Measurements from ENCODE around the gene TMEM35B.
"Not testable (repeated sequence)": the region's sequence is repeated elsewhere in the genome, so short reads cannot be mapped to it uniquely, and the experiment has no call there.

The TMEM35B gene

GRCh38 chr1:34984793-34985608 is at the start of gene TMEM35B:
TMEM35B (minus strand) TSS chr1:34985347; CDS start chr1:34985305, 42 bp downstream.
- DNase-seq (ENCODE audit: low read depth) = peak; percentile 75

- DNase-seq (ENCODE audit: low read depth) = no peak
These were observed 48.2 kb upstream of the TMEM35B start for GRCh38 chr1:35033346-35033745.

DNA sequence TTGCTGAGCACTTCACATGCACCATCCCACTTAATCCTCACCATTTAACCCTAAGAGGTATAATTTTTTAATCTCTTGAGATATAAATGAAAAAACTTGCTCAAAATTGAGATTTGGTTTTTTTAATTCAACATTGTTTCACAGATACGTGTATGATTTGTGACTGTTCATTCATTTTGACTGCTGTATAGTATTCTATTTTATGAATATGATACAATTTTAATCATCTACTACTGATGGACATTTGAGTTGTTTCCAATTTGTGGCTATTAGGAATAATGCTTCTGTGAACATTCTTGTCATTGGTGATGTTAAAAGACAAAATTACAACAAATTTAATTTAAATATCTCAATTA is 47.2 kb upstream of the TMEM35B start:
- DNase-seq (ENCODE audit: low read depth) = no peak

GRCh38 chr1:35030756-35031446 is 45.8 kb upstream of the TMEM35B start:
- DNase-seq (ENCODE audit: low read depth) = peak; percentile 57

DNA sequence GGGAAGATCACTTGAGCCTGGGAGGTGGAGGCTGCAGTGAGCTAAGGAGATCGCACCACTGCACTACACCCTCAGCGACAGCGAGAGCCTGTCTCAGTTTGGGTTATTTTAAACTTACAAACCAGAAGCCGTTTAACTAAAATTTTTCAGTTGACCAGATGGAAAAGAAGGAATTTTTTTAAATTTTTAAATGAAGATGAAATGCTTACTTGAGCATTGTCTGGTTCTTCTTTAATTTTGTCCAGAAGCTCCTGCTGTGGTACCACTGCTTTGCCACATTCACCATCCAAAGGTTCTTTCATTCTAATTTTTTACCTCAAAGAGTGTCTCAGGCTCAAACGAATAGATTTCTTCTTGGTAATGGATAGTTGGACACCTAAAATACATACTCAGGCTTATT is 45.2 kb upstream of the TMEM35B start:
- DNase-seq (ENCODE audit: low read depth) = peak; percentile 3

DNA sequence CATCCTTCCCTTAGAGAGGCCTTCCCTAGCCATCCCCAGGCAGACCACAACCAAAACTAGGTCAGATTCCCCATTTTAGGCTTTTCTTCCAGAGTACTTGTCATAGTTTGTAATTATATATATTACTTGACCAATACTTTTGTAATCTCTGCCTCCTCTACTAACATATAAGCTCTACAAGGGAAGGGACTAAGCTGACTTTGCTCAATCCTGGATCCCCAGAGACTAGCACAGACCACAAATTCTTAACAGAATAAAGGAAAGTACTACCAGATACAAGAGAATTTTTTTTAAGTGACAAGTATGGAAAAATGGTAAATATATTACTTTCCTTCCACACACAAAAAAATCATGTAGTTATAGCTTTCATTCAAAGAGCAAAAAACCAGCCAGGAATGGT is 44.6 kb upstream of the TMEM35B start:
- DNase-seq (ENCODE audit: low read depth) = no peak

GRCh38 chr1:35016406-35016805 is 31.3 kb upstream of the TMEM35B start:
- DNase-seq (ENCODE audit: low read depth) = no peak

DNA sequence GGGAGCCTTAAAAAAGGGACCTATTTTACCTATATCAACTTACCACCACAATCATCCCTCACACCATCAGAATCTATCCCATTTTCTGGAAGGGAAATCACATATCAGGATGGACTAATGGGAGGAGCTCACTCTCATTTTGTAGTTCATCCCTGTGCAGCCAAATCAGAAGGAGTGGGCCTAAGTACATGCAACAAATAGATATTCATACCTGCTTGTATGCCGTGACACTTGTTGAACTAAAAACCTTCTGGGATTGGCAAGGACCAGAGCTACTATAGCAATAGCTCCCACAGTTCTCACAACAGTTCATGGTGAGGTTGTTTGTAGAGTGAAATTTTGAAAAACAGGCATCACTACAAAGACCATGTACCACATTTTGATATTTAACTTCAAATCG is 29.3 kb upstream of the TMEM35B start:
- no peak for DNase-seq (ENCODE audit: low read depth)

DNA sequence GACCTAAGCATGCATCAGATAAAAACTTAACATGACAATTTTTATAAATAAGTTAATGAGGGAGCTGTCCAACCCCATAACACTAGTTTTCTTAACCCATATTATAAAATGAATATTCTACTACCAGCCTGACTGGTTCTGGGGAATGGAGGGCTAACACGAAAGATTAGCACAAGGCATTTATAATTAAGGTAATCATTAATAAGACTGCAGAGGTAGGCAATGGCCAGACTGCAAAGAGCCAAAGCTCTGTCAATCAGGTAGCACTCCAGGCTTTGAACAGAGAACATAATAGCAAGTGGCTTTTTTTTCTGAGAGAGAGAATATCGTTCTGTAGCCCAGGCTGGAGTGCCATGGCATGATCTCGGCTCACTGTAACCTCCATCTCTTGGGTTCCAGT is 20.6 kb upstream of the TMEM35B start:
- DNase-seq (ENCODE audit: low read depth) = no peak

GRCh38 chr1:35001743-35002142 is 16.6 kb upstream of the TMEM35B start:
- DNase-seq (ENCODE audit: low read depth) = peak; percentile 58

DNA sequence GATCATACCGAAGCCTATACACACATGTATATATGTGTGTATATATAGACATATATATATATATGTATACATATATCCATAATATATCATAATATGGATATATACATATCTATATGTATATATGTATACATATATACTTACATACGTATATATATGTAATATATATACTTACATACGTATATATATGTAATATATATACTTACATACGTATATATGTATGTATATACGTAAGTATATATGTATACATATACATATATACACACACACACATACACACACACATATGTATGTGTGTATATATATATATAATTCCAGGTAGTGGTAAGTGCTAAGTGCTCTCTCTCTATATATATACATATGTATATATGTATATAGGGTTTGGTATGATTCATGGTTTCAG is 9.7 kb upstream of the TMEM35B start:
- DNase-seq (ENCODE audit: low read depth) = no peak

GRCh38 chr1:34988581-34988980 is 3.4 kb upstream of the TMEM35B start:
- DNase-seq (ENCODE audit: low read depth) = peak; percentile 6

DNA sequence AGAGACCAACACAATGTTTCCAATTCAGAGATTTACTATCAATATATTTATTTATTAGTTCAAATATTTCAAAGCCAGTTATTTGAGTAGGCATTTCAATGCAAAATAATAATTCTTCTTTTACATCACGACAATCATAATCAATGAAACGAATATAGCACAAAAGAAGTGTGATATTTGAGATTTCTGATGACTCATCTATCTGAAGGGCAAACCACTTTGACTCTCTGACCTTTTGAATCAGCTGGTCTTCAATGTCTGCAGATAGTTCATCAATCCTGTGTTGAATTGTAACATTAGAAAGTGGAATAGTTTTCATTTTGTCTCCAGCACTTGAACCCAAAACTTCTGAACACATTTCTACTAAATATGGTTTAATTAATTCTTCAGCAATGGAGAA is 3.0 kb upstream of the TMEM35B start:
- DNase-seq (ENCODE audit: low read depth) = no peak

GRCh38 chr1:34987018-34987417 is 1.9 kb upstream of the TMEM35B start:
- DNase-seq (ENCODE audit: low read depth) = peak; percentile 83

DNA sequence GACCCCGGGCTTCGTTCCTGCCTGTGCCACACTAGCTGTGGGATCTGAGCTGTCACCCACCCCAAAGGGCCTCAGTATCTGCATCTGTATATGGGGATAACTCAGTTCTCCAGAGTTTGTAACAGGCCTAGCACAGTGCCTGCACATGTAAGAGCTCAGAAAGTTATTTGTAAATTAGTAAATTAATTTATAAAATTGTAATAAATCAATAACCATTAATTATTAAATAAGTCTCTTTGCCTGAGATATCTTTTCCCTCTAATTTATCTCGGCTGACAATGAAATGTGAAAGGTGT is 410 bp upstream of the TMEM35B start:
- not testable (repeated sequence) for DNase-seq (ENCODE audit: low read depth)

- DNase-seq (ENCODE audit: low read depth) = no peak
These were observed 733 bp downstream of the TMEM35B start for GRCh38 chr1:34984435-34984792.

DNA sequence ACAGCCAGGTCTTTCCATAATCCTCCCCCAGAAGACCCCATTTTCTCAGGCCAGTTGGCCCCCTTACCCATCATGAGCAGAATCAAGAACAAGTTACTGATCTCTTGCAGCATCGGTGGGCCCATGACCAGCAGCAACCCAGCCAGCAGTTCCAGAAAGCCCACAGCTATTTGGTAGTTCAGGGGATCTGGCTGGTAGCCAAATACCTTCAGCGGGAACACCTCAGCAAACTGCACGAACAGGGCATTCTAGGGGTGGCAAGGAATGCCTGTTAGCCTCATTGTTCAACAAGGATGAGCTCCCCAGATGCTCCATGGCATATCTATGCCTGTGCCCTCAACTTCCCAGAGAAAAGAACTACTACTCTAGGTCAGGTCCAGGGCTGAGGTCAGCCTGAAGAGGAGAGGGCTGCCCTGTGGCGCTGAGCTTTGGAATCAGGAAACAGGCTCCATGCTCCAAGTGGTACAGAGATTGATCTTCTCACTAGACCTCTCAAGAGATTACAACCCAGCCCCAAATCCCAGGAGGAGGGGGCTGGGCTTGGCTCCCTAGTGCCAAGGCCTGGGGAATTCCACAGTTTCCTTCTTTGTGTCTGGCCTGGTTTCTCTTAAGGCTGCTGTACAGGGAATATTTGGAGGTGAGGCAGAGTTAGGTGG is 1.3 kb downstream of the TMEM35B start:
- DNase-seq (ENCODE audit: low read depth) = peak; percentile 28

- no peak for DNase-seq (ENCODE audit: low read depth)
These were observed 2.2 kb downstream of the TMEM35B start for GRCh38 chr1:34982820-34983376.

GRCh38 chr1:34980715-34981114 is 4.4 kb downstream of the TMEM35B start:
- no peak for DNase-seq (ENCODE audit: low read depth)

GRCh38 chr1:34978921-34979320 is 6.2 kb downstream of the TMEM35B start:
- DNase-seq (ENCODE audit: low read depth) = no peak

- DNase-seq (ENCODE audit: low read depth) = peak; percentile 60
These were observed 7.3 kb downstream of the TMEM35B start for GRCh38 chr1:34977858-34978257.

- DNase-seq (ENCODE audit: low read depth) = no peak
These were observed 8.0 kb downstream of the TMEM35B start for GRCh38 chr1:34977210-34977471.
